Measurements from ENCODE around the gene CD47.
A peak's percentile ranks its signal among the peaks of the same experiment; 100 is the strongest.

The CD47 gene

GRCh38 chr3:108090049-108090700 is 656 bp downstream of the CD47 start:
- peak; percentile 80 for DNase-seq

- no peak for DNase-seq
Measured at GRCh38 chr3:108089579-108089978, 1.3 kb downstream of the CD47 start.

GRCh38 chr3:108088697-108089096 is 2.1 kb downstream of the CD47 start:
- no peak for DNase-seq

GRCh38 chr3:108088146-108088545 is 2.7 kb downstream of the CD47 start:
- no peak for DNase-seq

GRCh38 chr3:108086653-108087052 is 4.2 kb downstream of the CD47 start:
- no peak for DNase-seq

- no peak for DNase-seq
Measured at GRCh38 chr3:108085810-108086350, 5.0 kb downstream of the CD47 start.

- DNase-seq = no peak
Measured at GRCh38 chr3:108085370-108085769, 5.5 kb downstream of the CD47 start.

- no peak for DNase-seq
Measured at GRCh38 chr3:108079877-108080276, 11.0 kb downstream of the CD47 start.

- no peak for DNase-seq
Measured at GRCh38 chr3:108079043-108079442, 11.8 kb downstream of the CD47 start.

GRCh38 chr3:108076564-108076963 is 14.3 kb downstream of the CD47 start:
- DNase-seq = no peak

GRCh38 chr3:108073764-108074431 is 16.9 kb downstream of the CD47 start:
- no peak for DNase-seq

- DNase-seq = no peak
Measured at GRCh38 chr3:108071368-108071767, 19.5 kb downstream of the CD47 start.

- DNase-seq = no peak
Measured at GRCh38 chr3:108070356-108070755, 20.5 kb downstream of the CD47 start.

- DNase-seq = no peak
Measured at GRCh38 chr3:108067768-108068167, 23.1 kb downstream of the CD47 start.

- DNase-seq = no peak
Measured at GRCh38 chr3:108065096-108065495, 25.7 kb downstream of the CD47 start.

GRCh38 chr3:108064293-108064887 is 26.4 kb downstream of the CD47 start:
- no peak for DNase-seq

- no peak for DNase-seq
Measured at GRCh38 chr3:108062051-108062450, 28.8 kb downstream of the CD47 start.

- DNase-seq = no peak
Measured at GRCh38 chr3:108060331-108060730, 30.5 kb downstream of the CD47 start.

- DNase-seq = no peak
Measured at GRCh38 chr3:108055931-108056330, 34.9 kb downstream of the CD47 start.

GRCh38 chr3:108054935-108055334 is 35.9 kb downstream of the CD47 start:
- no peak for DNase-seq

GRCh38 chr3:108053483-108053882 is 37.3 kb downstream of the CD47 start:
- no peak for DNase-seq

GRCh38 chr3:108053067-108053466 is 37.8 kb downstream of the CD47 start:
- no peak for DNase-seq

- DNase-seq = no peak
Measured at GRCh38 chr3:108051005-108051404, 39.8 kb downstream of the CD47 start.

GRCh38 chr3:108047987-108048386 is 42.8 kb downstream of the CD47 start:
- no peak for DNase-seq
